Measurements from ENCODE around the gene PHC3.
"Not testable (repeated sequence)": the region's sequence is repeated elsewhere in the genome, so short reads cannot be mapped to it uniquely, and the experiment has no call there.

Gene PHC3

GRCh38 chr3:170180908-170181885 lies at the start of gene PHC3:
Gene PHC3, minus strand, starts transcription at chr3:170181733. Its CDS starts 18 bp downstream, at chr3:170181715.
- peak; percentile 89 to 90 for DNase-seq

GRCh38 chr3:170228093-170228766 lies 46.7 kb upstream of the PHC3 start:
- DNase-seq = no peak

GRCh38 chr3:170226426-170226960 lies 45.0 kb upstream of the PHC3 start:
- no peak for DNase-seq

- DNase-seq = no peak
Measured at GRCh38 chr3:170225166-170225565, 43.6 kb upstream of the PHC3 start.

DNA sequence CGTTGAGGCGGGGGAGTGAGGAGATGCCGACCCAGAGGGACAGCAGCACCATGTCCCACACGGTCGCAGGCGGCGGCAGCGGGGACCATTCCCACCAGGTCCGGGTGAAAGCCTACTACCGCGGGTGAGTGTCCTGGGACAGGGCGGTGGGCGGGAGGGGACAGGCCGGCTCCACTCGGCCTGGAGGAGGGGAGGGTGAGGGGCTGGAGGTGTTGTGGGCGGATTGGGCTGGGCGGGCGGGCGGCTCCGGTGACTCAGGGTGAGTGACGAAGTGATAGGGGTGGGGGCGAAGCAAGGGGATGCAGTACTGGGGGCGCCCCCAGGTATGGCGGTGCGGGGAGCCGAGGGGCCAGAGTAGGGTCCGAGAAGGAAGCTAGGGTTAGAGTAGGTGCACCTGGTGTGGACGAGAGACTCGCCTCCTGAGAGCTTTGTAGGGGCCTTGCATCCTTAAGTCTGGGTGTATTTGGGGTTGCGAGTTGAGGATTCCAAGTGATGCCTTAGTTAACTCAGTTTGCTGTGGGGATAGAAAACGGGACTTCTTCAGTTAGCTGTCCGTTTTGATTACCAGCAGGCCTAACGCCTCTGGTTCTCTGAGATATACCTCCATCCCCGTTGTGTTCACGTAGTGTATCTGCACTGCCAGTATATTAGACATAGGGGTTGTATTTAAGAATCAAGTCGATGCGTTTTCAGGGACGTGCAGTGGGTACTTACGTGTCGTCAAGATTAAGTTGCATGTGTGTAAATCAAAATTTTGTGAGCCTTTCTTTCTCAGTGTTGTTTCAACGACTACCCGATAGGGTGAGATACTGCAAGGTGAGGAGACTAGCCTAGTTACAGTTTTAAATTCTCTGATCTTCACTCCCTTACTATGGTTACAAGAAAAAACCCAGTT lies 41.4 kb upstream of the PHC3 start:
- DNase-seq = peak; percentile 41 to 53

DNA sequence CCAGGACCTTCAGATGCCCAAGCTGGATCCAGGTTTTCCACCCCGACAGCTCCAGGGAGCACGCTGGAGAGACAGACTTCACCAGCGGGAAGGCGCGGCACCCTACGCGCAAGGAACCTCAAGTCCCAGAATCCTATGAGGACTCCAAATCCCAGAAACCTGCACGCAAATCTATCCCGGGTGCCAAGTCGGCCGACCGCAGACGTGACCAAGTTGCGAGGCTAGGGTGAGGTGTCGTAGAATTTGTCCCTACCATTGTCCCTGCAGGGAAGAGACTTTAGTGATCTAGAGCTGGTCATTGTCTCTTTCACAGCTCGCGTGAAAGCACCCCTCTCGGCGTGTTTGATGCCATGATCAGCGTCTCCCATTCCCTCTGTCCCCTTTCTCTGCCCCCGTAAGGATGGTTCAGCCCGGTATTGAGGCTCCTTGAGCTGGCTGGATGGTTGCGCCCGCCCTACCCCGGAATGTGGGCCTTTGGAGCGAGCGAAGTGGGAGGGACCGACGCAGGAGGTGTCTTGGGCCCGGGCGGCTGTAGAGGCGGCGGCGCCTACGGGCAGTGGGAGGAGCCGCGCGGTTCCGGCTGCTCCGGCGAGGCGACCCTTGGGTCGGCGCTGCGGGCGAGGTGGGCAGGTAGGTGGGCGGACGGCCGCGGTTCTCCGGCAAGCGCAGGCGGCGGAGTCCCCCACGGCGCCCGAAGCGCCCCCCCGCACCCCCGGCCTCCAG lies 40.6 kb upstream of the PHC3 start, which contains the start of gene PRKCI:
PRKCI (plus strand) TSS at position 501 of the 723 bp plus-strand sequence. CDS start 246 bp downstream, outside the sequence.
- DNase-seq = peak; percentile 87 to 89

DNA sequence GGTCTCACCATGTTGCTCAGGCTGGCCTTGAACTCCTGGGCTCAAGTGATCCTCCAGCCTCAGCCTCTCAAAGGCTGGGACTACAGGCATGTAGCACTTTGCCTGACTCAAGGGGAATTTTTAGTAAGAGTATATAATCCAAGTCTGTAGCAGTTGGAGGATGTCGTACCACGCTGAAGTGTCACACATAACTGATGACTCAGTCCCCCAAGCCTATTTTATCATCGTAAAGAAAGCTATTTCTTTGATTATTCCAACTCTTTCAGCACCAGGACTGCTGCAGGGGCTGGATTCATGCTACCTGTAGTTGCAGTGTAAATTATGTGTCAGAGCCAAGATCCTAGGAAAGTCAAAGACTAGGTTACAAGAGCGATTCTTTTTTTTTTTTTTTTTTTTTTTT lies 39.3 kb upstream of the PHC3 start:
- no peak for DNase-seq

DNA sequence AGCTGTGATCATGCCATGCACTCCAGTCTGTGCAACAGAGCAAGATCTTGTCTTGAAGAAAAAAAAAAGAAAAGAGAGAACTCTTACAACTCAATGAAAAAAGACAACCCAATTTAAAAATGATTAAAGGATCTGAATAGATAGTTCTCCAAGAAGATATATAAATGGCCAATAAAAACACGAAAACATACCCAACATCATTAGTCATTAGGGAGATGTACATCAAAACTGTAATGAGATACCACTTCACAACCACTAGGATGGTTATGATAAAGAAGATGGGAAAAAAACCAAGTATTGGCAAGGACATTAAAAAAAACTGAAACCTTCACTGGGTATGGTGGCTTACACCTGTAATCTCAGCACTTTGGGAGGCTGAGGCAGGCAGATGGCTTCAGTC lies 38.3 kb upstream of the PHC3 start:
- no peak for DNase-seq

GRCh38 chr3:170211668-170212067 lies 30.1 kb upstream of the PHC3 start:
- no peak for DNase-seq

DNA sequence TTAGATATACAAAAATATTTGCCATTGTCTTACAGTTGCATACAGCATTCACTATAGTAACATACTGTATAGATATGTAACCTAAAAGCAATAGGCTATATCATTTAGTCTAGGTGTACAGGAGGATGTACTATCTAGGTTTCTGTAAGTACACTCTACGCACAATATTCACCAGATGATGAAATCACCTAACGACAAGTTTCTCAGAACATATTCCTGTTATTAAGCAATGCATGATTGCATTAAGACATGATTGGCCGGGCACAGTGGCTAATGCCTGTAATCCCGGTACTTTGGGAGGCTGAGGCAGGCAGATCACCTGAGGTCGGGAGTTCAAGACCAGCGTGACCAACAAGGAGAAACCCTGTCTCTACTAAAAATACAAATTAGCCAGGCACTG lies 26.2 kb upstream of the PHC3 start:
- DNase-seq = no peak

GRCh38 chr3:170206164-170206762 lies 24.7 kb upstream of the PHC3 start:
- DNase-seq = not testable (repeated sequence)

GRCh38 chr3:170205302-170205701 lies 23.8 kb upstream of the PHC3 start:
- no peak for DNase-seq

GRCh38 chr3:170204509-170204908 lies 23.0 kb upstream of the PHC3 start:
- no peak for DNase-seq

GRCh38 chr3:170204023-170204472 lies 22.5 kb upstream of the PHC3 start:
- DNase-seq = no peak

GRCh38 chr3:170203457-170203856 lies 21.9 kb upstream of the PHC3 start:
- DNase-seq = no peak

DNA sequence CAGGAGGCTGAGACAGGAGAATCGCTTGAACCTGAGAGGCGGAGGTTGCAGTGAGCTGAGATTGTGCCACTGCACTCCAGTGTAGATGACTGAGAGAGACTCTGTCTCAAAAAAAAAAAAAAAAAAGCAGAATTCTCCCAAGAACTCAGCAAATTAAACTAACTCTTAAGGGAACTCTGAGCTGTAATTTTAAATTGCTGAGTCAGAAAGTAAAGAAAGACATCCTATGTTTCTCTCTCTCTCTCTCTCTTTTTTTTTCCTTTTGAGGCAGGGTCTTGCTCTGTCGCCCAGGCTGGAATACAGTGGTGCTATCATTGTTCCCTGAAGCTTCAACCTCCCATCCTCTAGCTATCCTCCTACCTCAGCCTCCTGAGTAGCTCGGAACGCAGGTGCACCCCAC lies 20.0 kb upstream of the PHC3 start:
- no peak for DNase-seq

GRCh38 chr3:170200987-170201386 lies 19.5 kb upstream of the PHC3 start:
- no peak for DNase-seq

DNA sequence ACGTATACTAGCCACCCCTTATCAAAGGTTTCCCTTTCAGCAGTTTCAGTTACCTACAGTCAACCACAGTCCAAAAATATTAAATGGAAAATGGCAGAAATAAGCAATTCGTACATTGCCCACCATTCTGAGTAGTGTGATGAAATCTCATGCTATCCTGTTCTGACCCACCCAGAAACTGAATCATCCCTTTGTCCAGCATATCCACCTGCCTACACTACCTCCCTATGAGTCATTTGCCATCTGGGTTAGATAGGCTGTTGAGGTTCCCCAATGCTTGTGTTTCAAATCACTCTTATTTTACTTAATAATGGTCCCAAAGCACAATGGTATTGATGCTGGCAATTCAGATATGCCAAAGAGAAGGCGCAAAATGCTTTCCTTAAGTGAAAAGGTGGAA lies 15.3 kb upstream of the PHC3 start:
- DNase-seq = no peak

- DNase-seq = not testable (repeated sequence)
Measured at GRCh38 chr3:170195759-170196158, 14.2 kb upstream of the PHC3 start.

DNA sequence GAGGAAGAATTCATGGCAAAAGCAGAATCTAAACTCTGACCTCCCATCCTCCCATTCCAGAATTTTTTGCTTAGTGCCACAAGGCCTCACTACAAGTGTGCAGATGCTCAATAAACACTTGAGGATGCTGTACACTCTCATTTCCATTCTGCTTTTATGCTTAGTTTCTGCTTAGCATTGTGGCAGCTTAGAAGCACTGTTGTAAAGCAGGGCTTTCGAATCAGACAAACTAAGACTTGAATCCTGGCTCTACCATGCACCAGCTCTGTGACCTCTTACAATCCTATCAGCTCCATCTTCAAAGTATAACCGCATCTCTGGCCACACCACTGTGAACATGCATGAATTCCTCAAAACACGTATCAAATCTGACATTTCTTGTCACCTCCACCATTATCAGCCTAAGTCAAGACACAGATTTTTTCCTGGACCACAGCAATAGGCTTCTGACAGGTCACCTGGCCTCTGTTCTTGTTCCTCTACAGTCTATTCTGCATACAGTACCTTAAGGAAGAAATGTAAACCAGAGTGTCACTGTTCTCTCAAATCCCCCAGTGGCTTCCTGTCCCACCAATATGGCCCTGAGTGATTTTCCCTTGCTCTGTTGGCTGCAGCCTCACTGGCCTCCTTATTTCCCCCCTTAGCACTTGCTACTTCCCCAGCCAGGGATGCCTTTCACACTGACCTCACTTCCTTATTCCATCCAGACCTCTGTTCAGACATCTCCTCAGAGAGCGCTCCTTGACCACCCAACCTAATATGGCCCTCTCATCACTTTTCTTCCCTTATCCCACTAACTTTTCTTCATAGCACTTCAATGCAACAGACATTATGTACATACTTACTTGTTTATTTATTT lies 8.1 kb upstream of the PHC3 start:
- no peak for DNase-seq
